HepG2 (cell line): Measurements from ENCODE around the gene SAMSN1. TPM values are rescaled to one million over a fixed set of nuclear protein-coding genes. Genes with fewer than 3 reads are reported as not detected.

ENCODE experiments used
- ATAC-seq: fragments of 200-7000 bp; cut with Tn5 transposase; 3 replicates; pipeline ENCODE4 v1.9.1; 2020; ENCODE audit warnings: mild to moderate bottlenecking, moderate library complexity
- BruUV-seq: library from RNA; stranded (reverse); fragments of 400-500 nt; replicated peaks from 2 replicates; lab custom pipeline; 2021; lab: Mats Ljungman, UMichigan
- CTCF ChIA-PET: fragments of 300-600 bp; formaldehyde crosslinking; extraction: SDS; loops from one replicate; lab custom pipeline; 2021; ENCODE audit warnings: low total read pairs, inconsistent platforms, low intra/inter-chr PET ratio; lab: Yijun Ruan, JAX
- POLR2A ChIA-PET: fragments of 350-600 bp; sonication (Branson Sonifier 250); formaldehyde crosslinking; loops from one replicate; lab custom pipeline; 2020; ENCODE audit warnings: antibody characterized with exemption, inconsistent platforms; lab: Yijun Ruan, JAX
- DNase-seq: peaks from one replicate; pipeline ENCODE4 v3.0.0-alpha.2; 2015; ENCODE audit warnings: low spot score
- FAIRE-seq: peaks from 3 replicates; lab custom pipeline; 2011; peaks lifted over from hg19 to GRCh38; lab: Jason Lieb, UNC
- H2AFZ ChIP-seq: one replicate; pipeline ENCODE4 v1.6.1; 2011; ENCODE audit warnings: low read length, inconsistent platforms
- H3K27ac ChIP-seq: fragments of 300-600 bp; 3 replicates; pipeline ENCODE4 v1.8.0; 2011; ENCODE audit warnings: mixed run types, mild to moderate bottlenecking, mixed read lengths, low read length, inconsistent platforms; ENCODE audit not compliant: insufficient read depth; ENCODE audit errors: extremely low read length
- H3K27me3 ChIP-seq, 2 experiments: fragments of 200-600 bp in 1 of 2; 2 replicates in 1 of 2; 3 replicates in 1 of 2; pipeline versions ENCODE4 v1.6.0 to v1.8.0; 2011; ENCODE audit warnings: low read length in 2 of 2, mild to moderate bottlenecking in 2 of 2, moderate library complexity in 2 of 2, inconsistent platforms in 1 of 2; ENCODE audit not compliant: insufficient read depth in 2 of 2, control insufficient read depth in 1 of 2
- H3K36me3 ChIP-seq, 2 experiments: fragments of 200-600 bp in 1 of 2; replicated peaks in 1 of 2; 2 replicates in 1 of 2; 3 replicates in 1 of 2; pipeline versions ENCODE4 v1.5.1 to v1.8.0; 2011; ENCODE audit warnings: low read length in 2 of 2, inconsistent platforms in 1 of 2; ENCODE audit not compliant: insufficient read depth in 2 of 2, control insufficient read depth in 1 of 2
- H3K4me1 ChIP-seq: 2 replicates; pipeline ENCODE4 v1.5.1; 2012; ENCODE audit warnings: low read length, inconsistent platforms; ENCODE audit not compliant: insufficient read depth
- H3K4me2 ChIP-seq: 2 replicates; pipeline ENCODE4 v1.6.0; 2011; ENCODE audit warnings: low read depth, low read length, inconsistent platforms
- H3K4me3 ChIP-seq, 3 experiments: fragments of 200-600 bp in 1 of 3; sonication (generic), shearing (Covaris generic) in 1 of 3; replicated peaks in 1 of 3; 2 replicates each; pipeline ENCODE4 v1.5.1; 2011 to 2016; ENCODE audit warnings: low read length in 3 of 3, inconsistent platforms in 2 of 3, low read depth in 2 of 3, mild to moderate bottlenecking in 2 of 3, control low read depth in 1 of 3, mixed read lengths in 1 of 3; ENCODE audit not compliant: insufficient read depth in 1 of 3
- H3K79me2 ChIP-seq: one replicate; pipeline ENCODE4 v1.6.1; 2011; ENCODE audit warnings: low read length, inconsistent platforms; ENCODE audit not compliant: insufficient read depth
- H3K9ac ChIP-seq: 2 replicates; pipeline ENCODE4 v1.6.0; 2011; ENCODE audit warnings: mild to moderate bottlenecking, low read depth, low read length, inconsistent platforms; ENCODE audit not compliant: insufficient read depth
- H3K9me3 ChIP-seq: 2 replicates; pipeline ENCODE4 v1.5.1; 2012; ENCODE audit warnings: mild to moderate bottlenecking, low read length
- H4K20me1 ChIP-seq: 2 replicates; pipeline ENCODE4 v1.6.0; 2011; ENCODE audit warnings: inconsistent platforms, mild to moderate bottlenecking, low read length, moderate library complexity; ENCODE audit not compliant: insufficient read depth
- IKZF4 ChIP-seq: sonication (generic); formaldehyde crosslinking; IDR thresholded peaks from 2 replicates; pipeline ENCODE4 v1.5.1; 2020; ENCODE audit warnings: borderline replicate concordance, mild to moderate bottlenecking, low read depth, missing genetic modification reagents; ENCODE audit errors: not compliant biosample characterization
- SUZ12 ChIP-seq: fragments of 150-350 bp; IDR thresholded peaks from 2 replicates; pipeline ENCODE4 v1.6.1; 2014; ENCODE audit warnings: low read depth, low read length
- ZNF253 ChIP-seq: sonication (generic); formaldehyde crosslinking; IDR thresholded peaks from 2 replicates; pipeline ENCODE4 v1.8.0; 2022; ENCODE audit warnings: mild to moderate bottlenecking, missing genetic modification reagents, borderline replicate concordance
- WGBS: methylation state at CpG from one replicate; pipeline ENCODE4 v1.1.6; 2017; ENCODE audit warnings: low lambda C conversion rate; 5-methylcytosine and 5-hydroxymethylcytosine counted together
- in situ Hi-C: cut with HindIII; loops from 2 replicates; pipeline ENCODE4 v1.10.0; 2017; ENCODE audit warnings: low pct_unique_long_range_greater_than_20kb; ENCODE audit not compliant: extremely low pct_ligation_motif_present
- intact Hi-C: fragments of 100-400 bp; cut with micrococcal nuclease; formaldehyde crosslinking; loops from one replicate; pipeline ENCODE4 v1.10.0; 2022; ENCODE audit not compliant: unreplicated experiment
- polyA plus RNA-seq, 8 experiments: library from polyadenylated mRNA; depleted of rRNA in 3 of 8; stranded (reverse) in 7 of 8; unstranded in 1 of 8; fragments of >200 nt; fragmentation: Illumina TruSeq in 4 of 8; extraction: Trizol in 4 of 8; gene quantifications; 2 replicates each; pipeline versions ENCODE4 v1.2.1 to v1.2.3, GENCODE V29; 2011 to 2016; ENCODE audit warnings: low read depth in 4 of 8, missing spikeins in 1 of 8, mixed read lengths in 1 of 8; ENCODE audit not compliant: insufficient read depth in 1 of 8
- total RNA-seq, 5 experiments: library from RNA; depleted of rRNA; stranded (reverse); fragments of >200 nt; fragmentation: Illumina TruSeq; extraction: Trizol; gene quantifications; 2 replicates each; pipeline ENCODE4 v1.2.3, GENCODE V29; 2016; ENCODE audit warnings: low read depth in 1 of 5
- TF ChIP-seq, protein P1 (sequence below): sonication (generic); formaldehyde crosslinking; IDR thresholded peaks from one replicate; pipeline ENCODE4 v1.5.1; 2020; ENCODE audit warnings: mild to moderate bottlenecking, missing genetic modification reagents; ENCODE audit errors: not compliant biosample characterization

The SAMSN1 gene
- total and polyA plus RNA-seq, 2 of the 13 experiments (the other 11 are each of a cell fraction or from before 2014, with no cell fraction given): 0.09 TPM; not detected in 1

DNA sequence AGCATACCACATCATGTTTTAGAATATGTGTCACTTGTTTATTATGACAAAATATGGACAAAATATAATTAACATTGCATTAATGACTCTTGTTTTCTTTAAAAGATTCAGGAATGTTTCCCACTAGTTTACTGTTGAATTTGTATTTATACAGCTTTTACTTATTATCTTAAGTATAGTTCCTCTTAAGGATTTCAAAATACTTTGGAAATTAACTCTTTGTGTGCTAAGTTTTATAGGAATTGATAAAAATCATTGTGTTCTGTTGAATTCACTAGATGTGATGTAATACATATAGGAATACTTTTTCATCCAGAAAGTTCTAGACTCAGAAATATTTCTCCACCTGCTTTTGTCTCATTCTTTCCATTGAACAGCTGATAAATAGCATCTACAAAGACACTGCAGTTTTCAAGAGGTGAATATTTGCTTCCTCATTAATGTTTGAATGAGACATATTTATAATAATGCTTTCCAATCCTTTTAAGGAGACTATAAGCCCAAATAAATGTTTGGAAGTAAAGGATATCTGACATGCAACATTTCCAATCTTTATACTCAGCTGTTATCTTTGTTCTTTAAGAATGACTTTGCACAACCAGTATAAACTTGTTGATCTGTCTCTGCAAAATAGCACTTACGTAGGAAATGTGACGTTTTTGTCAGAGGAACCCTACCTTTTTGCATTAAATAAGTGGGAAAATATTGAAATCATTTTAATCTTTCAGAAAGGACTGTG lies 38.4 kb upstream of the SAMSN1 start:
- 10% methylated on average over 2 of the region's 2 CpGs for WGBS
- no peaks in the 10 kb centered on the region for H4K20me1 ChIP-seq
- ChIA-PET POLR2A (no interaction called here), CTCF (no interaction called here)
- no peaks in the 10 kb centered on the region for H3K27me3 ChIP-seq
- no peaks in the 10 kb centered on the region for H3K9me3 ChIP-seq
- no peak overlapping the region for H3K9ac ChIP-seq
- H3K4me2 ChIP-seq: no peak overlapping the region
- in situ Hi-C loops (no loop called here), intact Hi-C loops (no loop called here)
- no peak overlapping the region for H3K27ac ChIP-seq
- FAIRE-seq (no peak), ATAC-seq (no peak), DNase-seq (no peak)
- H3K79me2 ChIP-seq: no peaks in the 10 kb centered on the region
- TF ChIP-seq SUZ12: no peak
- no peak for TF ChIP-seq IKZF4 (CRISPR knock-in tag)
- no peak for TF ChIP-seq ZNF253
- TF ChIP-seq, protein P1, sequence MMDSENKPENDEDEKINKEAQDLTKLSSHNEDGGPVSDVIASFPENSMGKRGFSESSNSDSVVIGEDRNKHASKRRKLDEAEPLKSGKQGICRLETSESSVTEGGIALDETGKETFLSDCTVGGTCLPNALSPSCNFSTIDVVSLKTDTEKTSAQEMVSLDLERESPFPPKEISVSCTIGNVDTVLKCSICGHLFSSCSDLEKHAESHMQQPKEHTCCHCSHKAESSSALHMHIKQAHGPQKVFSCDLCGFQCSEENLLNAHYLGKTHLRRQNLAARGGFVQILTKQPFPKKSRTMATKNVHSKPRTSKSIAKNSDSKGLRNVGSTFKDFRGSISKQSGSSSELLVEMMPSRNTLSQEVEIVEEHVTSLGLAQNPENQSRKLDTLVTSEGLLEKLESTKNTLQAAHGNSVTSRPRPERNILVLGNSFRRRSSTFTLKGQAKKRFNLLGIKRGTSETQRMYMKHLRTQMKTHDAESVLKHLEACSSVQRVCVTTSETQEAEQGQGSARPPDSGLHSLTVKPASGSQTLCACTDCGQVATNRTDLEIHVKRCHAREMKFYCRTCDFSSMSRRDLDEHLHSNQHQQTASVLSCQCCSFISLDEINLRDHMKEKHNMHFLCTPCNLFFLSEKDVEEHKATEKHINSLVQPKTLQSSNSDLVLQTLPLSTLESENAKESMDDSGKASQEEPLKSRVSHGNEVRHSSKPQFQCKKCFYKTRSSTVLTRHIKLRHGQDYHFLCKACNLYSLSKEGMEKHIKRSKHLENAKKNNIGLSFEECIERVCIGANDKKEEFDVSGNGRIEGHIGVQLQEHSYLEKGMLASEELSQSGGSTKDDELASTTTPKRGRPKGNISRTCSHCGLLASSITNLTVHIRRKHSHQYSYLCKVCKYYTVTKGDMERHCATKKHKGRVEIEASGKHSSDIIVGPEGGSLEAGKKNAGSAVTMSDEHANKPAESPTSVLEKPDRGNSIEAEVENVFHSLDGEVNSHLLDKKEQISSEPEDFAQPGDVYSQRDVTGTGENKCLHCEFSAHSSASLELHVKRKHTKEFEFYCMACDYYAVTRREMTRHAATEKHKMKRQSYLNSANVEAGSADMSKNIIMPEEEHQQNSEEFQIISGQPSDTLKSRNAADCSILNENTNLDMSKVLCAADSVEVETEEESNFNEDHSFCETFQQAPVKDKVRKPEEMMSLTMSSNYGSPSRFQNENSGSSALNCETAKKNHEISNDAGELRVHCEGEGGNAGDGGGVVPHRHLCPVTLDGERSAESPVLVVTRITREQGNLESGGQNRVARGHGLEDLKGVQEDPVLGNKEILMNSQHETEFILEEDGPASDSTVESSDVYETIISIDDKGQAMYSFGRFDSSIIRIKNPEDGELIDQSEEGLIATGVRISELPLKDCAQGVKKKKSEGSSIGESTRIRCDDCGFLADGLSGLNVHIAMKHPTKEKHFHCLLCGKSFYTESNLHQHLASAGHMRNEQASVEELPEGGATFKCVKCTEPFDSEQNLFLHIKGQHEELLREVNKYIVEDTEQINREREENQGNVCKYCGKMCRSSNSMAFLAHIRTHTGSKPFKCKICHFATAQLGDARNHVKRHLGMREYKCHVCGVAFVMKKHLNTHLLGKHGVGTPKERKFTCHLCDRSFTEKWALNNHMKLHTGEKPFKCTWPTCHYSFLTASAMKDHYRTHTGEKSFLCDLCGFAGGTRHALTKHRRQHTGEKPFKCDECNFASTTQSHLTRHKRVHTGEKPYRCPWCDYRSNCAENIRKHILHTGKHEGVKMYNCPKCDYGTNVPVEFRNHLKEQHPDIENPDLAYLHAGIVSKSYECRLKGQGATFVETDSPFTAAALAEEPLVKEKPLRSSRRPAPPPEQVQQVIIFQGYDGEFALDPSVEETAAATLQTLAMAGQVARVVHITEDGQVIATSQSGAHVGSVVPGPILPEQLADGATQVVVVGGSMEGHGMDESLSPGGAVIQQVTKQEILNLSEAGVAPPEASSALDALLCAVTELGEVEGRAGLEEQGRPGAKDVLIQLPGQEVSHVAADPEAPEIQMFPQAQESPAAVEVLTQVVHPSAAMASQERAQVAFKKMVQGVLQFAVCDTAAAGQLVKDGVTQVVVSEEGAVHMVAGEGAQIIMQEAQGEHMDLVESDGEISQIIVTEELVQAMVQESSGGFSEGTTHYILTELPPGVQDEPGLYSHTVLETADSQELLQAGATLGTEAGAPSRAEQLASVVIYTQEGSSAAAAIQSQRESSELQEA (CRISPR knock-in tag): no peak
- no peak overlapping the region for H2AFZ ChIP-seq
- H3K4me3 ChIP-seq: no peak overlapping the region
- no peaks in the 10 kb centered on the region for H3K36me3 ChIP-seq
- no peaks in the 10 kb centered on the region for H3K4me1 ChIP-seq
- BruUV-seq: no TSS peak
